B cell (primary cell): ENCODE measurements around the gene CCDC136. TPM values are rescaled to one million over a fixed set of nuclear protein-coding genes. Genes with fewer than 3 reads are reported as not detected.

Source experiments
- ATAC-seq: fragments of 200-7000 bp; cut with Tn5 transposase; one replicate; pipeline ENCODE4 v1.10.0; 2021; ENCODE audit warnings: low read depth, mild to moderate bottlenecking, moderate number of reproducible peaks, moderate library complexity
- CTCF ChIA-PET: fragments of 350-600 bp; sonication (Branson Sonifier 250); formaldehyde crosslinking; loops from one replicate; lab custom pipeline; 2021; ENCODE audit warnings: antibody characterized with exemption, inconsistent platforms; lab: Charles Lee
- POLR2A ChIA-PET: fragments of 350-600 bp; sonication (Branson Sonifier 250); formaldehyde crosslinking; loops from one replicate; lab custom pipeline; 2021; ENCODE audit warnings: antibody characterized with exemption; lab: Charles Lee
- DNase-seq: peaks from one replicate; pipeline ENCODE4 v3.0.0; 2013
- H2AFZ ChIP-seq: 2 replicates; pipeline ENCODE4 v1.6.1; 2012; ENCODE audit warnings: mild to moderate bottlenecking, low read depth, low read length; ENCODE audit not compliant: insufficient read depth, poor library complexity, severe bottlenecking
- H3K27ac ChIP-seq, 2 donors: 1 replicate in 1 of 2; 2 replicates in 1 of 2; pipeline ENCODE4 v1.5.1; 2012 to 2013; ENCODE audit warnings: low read length in 2 of 2, mild to moderate bottlenecking in 2 of 2, moderate library complexity in 1 of 2
- H3K27me3 ChIP-seq, 4 experiments: fragments of 200-600 bp in 1 of 4; sonication (generic) in 1 of 4; replicated peaks in 1 of 4; 1 replicate in 2 of 4; 2 replicates in 2 of 4; pipeline versions ENCODE4 v1.6.1 to v1.7.0; 2013 to 2016; ENCODE audit warnings: low read length in 3 of 4, mild to moderate bottlenecking in 2 of 4, mixed read lengths in 1 of 4, moderate library complexity in 1 of 4; ENCODE audit not compliant: insufficient read depth in 4 of 4, control insufficient read depth in 3 of 4; ENCODE audit errors: control extremely low read depth in 1 of 4
- H3K36me3 ChIP-seq, 2 experiments: replicated peaks in 1 of 2; 1 replicate in 1 of 2; 2 replicates in 1 of 2; pipeline versions ENCODE4 v1.6.1 to v1.7.1; 2013; ENCODE audit warnings: low read length in 1 of 2; ENCODE audit not compliant: insufficient read depth in 2 of 2, control insufficient read depth in 1 of 2; ENCODE audit errors: control extremely low read depth in 1 of 2, extremely low read depth in 1 of 2
- H3K4me1 ChIP-seq, 2 donors: fragments of 200-600 bp in 1 of 2; sonication (generic) in 1 of 2; 1 replicate in 1 of 2; 2 replicates in 1 of 2; pipeline versions ENCODE4 v1.5.1 to v1.6.1; 2013 to 2017; ENCODE audit warnings: low read length in 2 of 2; ENCODE audit not compliant: control insufficient read depth in 2 of 2, insufficient read depth in 2 of 2
- H3K4me2 ChIP-seq: replicated peaks from 2 replicates; pipeline ENCODE3; 2012; ENCODE audit warnings: mild to moderate bottlenecking, low read depth, low read length; ENCODE audit not compliant: poor library complexity, severe bottlenecking
- H3K4me3 ChIP-seq, 5 experiments: fragments of 200-600 bp in 1 of 5; sonication (generic) in 1 of 5; 1 replicate in 3 of 5; 2 replicates in 2 of 5; pipeline versions ENCODE4 v1.5.1 to v1.7.0; 2011 to 2016; ENCODE audit warnings: low read length in 4 of 5, mild to moderate bottlenecking in 4 of 5, low read depth in 2 of 5, control low read depth in 1 of 5, moderate library complexity in 1 of 5; ENCODE audit not compliant: insufficient read depth in 1 of 5; ENCODE audit errors: control extremely low read depth in 1 of 5, extremely low read depth in 1 of 5
- H3K79me2 ChIP-seq: fragments of 200-600 bp; sonication (generic); one replicate; pipeline ENCODE4 v1.6.0; 2016; ENCODE audit warnings: low read length; ENCODE audit not compliant: control insufficient read depth, insufficient read depth
- H3K9ac ChIP-seq: fragments of 200-600 bp; sonication (generic); 2 replicates; pipeline ENCODE4 v1.6.1; 2017; ENCODE audit warnings: mild to moderate bottlenecking, low read length, moderate library complexity
- H3K9me3 ChIP-seq, 3 donors: one replicate each; pipeline versions ENCODE4 v1.6.1 to v1.7.1; 2013; ENCODE audit warnings: low read length in 2 of 3; ENCODE audit not compliant: control insufficient read depth in 2 of 3, insufficient read depth in 1 of 3; ENCODE audit errors: control extremely low read depth in 1 of 3
- H4K20me1 ChIP-seq: 2 replicates; pipeline ENCODE4 v1.6.0; 2012; ENCODE audit warnings: mild to moderate bottlenecking, low read length; ENCODE audit not compliant: insufficient read depth, control insufficient read depth, poor library complexity, severe bottlenecking
- H3K27ac Mint-ChIP-seq: one replicate; pipeline ENCODE4 v1.8.0; 2021; ENCODE audit warnings: mixed read lengths
- H3K27me3 Mint-ChIP-seq: one replicate; pipeline ENCODE4 v1.8.0; 2021; ENCODE audit warnings: mixed read lengths
- H3K4me1 Mint-ChIP-seq: one replicate; pipeline ENCODE4 v1.8.0; 2021; ENCODE audit warnings: mixed read lengths
- H3K4me3 Mint-ChIP-seq: one replicate; pipeline ENCODE4 v1.8.0; 2021; ENCODE audit warnings: mixed read lengths
- H3K9me3 Mint-ChIP-seq: one replicate; pipeline ENCODE4 v1.8.0; 2022; ENCODE audit warnings: mixed read lengths; ENCODE audit not compliant: insufficient read depth
- EZH2 ChIP-seq: IDR thresholded peaks from 2 replicates; pipeline ENCODE4 v1.6.1; 2012; ENCODE audit warnings: borderline replicate concordance, low read depth, mild to moderate bottlenecking, moderate library complexity, low read length; ENCODE audit not compliant: insufficient read depth, poor library complexity, severe bottlenecking
- WGBS: methylation state at CpG from one replicate; pipeline ENCODE4 v1.1.5; 2013; ENCODE audit warnings: missing lambda C conversion rate; ENCODE audit not compliant: insufficient coverage; 5-methylcytosine and 5-hydroxymethylcytosine counted together
- intact Hi-C: fragments of 100-400 bp; cut with micrococcal nuclease; formaldehyde crosslinking; loops from one replicate; pipeline ENCODE4 v1.10.0; 2022
- polyA plus RNA-seq: library from polyadenylated mRNA; depleted of rRNA; stranded (reverse); fragments of >200 nt; gene quantifications from 2 replicates; pipeline ENCODE4 v1.2.3, GENCODE V29; 2012
- total RNA-seq, 2 donors: library from RNA; stranded (reverse); fragments of 120-200 nt in 1 of 2; gene quantifications; 1 replicate in 1 of 2; 2 replicates in 1 of 2; pipeline versions ENCODE4 v1.2.3 to v1.2.4, GENCODE V29; 2013 to 2022
- TF ChIP-seq, protein P1 (sequence below): fragments of 200-600 bp; IDR thresholded peaks from one replicate; pipeline ENCODE4 v1.8.0; 2022; ENCODE audit warnings: antibody characterized with exemption, mild to moderate bottlenecking

CCDC136 gene
- total and polyA plus RNA-seq, 2 donors (not counting 1 experiment from before 2014, with no cell fraction given), result 2.2 to 13.9 TPM

DNA sequence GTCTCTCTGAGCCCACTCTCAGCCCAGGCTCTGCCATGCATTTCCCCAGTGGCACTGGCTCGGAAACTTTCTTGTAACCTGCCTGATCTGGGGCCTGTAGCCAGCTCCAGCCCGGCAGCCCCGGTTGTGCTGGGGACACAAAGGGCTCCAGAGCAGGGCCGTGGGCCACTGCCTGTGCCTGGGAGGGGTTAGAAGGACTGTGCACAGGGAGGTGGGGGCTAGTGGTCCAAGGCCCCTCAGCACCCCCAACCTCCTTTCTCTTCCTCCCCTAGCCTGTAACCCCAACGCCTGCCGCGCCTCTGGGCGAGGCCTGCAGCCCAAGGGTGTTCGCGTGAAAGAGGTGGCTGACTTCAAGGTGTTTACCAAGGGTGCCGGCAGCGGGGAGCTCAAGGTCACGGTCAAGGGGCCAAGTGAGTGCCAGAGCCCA, 48.0 kb downstream of the CCDC136 start:
- DNase-seq (no peak), ATAC-seq (no peak)
- Mint-ChIP-seq H3K9me3 (no peaks in the 10 kb centered on the region), H3K27me3 (no peaks in the 10 kb centered on the region), H3K4me3 (no peak overlapping the region), H3K4me1 (peaks cover 4% of the 10 kb centered on the region), H3K27ac (no peak overlapping the region)
- Histone ChIP-seq H3K27me3 (no peaks in the 10 kb centered on the region), H2AFZ (no peak overlapping the region), H3K9ac (no peak overlapping the region), H3K36me3 (no peaks in the 10 kb centered on the region), H4K20me1 (no peaks in the 10 kb centered on the region), H3K4me1 (peaks cover 0 to 11% of the 10 kb centered on the region in 2 donors), H3K79me2 (no peaks in the 10 kb centered on the region), H3K4me3 (no peak overlapping the region), H3K27ac (no peak overlapping the region), H3K4me2 (no peak overlapping the region), H3K9me3 (no peaks in the 10 kb centered on the region)
- intact Hi-C loops, result no loop called here
- CTCF ChIA-PET, result interaction anchor here (0.9 kb wide), 1 partner anchor 260 kb away, joined by 3 read pairs; no protein-coding TSS in a partner anchor
- POLR2A ChIA-PET, result no interaction called here
- TF ChIP-seq EZH2, result no peak
- TF ChIP-seq, protein P1, sequence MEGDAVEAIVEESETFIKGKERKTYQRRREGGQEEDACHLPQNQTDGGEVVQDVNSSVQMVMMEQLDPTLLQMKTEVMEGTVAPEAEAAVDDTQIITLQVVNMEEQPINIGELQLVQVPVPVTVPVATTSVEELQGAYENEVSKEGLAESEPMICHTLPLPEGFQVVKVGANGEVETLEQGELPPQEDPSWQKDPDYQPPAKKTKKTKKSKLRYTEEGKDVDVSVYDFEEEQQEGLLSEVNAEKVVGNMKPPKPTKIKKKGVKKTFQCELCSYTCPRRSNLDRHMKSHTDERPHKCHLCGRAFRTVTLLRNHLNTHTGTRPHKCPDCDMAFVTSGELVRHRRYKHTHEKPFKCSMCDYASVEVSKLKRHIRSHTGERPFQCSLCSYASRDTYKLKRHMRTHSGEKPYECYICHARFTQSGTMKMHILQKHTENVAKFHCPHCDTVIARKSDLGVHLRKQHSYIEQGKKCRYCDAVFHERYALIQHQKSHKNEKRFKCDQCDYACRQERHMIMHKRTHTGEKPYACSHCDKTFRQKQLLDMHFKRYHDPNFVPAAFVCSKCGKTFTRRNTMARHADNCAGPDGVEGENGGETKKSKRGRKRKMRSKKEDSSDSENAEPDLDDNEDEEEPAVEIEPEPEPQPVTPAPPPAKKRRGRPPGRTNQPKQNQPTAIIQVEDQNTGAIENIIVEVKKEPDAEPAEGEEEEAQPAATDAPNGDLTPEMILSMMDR, result no peak
- WGBS, result 100% methylated on average over 9 of the region's 13 CpGs

DNA sequence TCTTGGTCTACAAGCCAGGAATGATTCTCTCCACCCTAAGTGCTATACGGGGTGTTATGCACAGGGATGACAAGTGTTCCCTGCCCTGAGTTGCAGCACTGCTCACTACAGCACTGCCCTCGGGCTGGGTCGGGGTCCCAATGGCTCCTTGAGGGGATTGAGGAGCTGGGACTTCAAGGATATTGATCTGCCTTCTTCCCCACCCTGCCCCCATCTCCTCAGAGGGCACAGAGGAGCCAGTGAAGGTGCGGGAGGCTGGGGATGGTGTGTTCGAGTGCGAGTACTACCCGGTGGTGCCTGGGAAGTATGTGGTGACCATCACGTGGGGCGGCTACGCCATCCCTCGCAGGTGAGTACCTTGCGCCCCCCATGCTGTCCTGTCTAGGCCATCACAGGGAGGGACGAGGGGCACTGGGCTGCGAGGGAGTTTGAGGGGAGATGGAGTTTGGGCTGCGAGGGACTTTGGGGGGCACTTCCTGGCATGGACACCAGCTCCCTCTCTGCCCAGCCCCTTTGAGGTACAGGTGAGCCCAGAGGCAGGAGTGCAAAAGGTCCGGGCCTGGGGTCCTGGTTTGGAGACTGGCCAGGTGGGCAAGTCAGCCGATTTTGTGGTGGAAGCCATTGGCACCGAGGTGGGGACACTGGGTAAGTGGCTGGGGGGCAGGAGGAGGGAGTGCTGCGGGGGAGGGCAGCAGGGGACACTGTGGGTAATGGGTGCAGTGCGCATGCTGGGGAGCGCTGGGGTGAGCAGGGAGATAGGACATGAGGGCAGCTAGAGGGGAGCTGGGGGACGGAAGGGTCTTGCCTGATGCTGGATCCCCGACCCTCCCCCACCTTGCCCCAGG, 48.8 kb downstream of the CCDC136 start:
- Histone ChIP-seq H3K27ac (no peak overlapping the region), H3K79me2 (no peaks in the 10 kb centered on the region), H3K4me1 (peaks cover 0 to 11% of the 10 kb centered on the region in 2 donors), H4K20me1 (no peaks in the 10 kb centered on the region), H2AFZ (no peak overlapping the region), H3K4me2 (no peak overlapping the region), H3K9ac (no peak overlapping the region), H3K36me3 (no peaks in the 10 kb centered on the region), H3K4me3 (no peak overlapping the region), H3K9me3 (no peaks in the 10 kb centered on the region), H3K27me3 (no peaks in the 10 kb centered on the region)
- H3K27ac Mint-ChIP-seq, result no peak overlapping the region
- no peaks in the 10 kb centered on the region for H3K9me3 Mint-ChIP-seq
- ATAC-seq (no peak), DNase-seq (no peak)
- peaks cover 4% of the 10 kb centered on the region for H3K4me1 Mint-ChIP-seq
- intact Hi-C loops, result no loop called here
- no peak overlapping the region for H3K4me3 Mint-ChIP-seq
- ChIA-PET CTCF (interaction anchor here (0.9 to 2.9 kb wide), 4 partner anchors 22 to 259 kb away, joined by 3 to 21 read pairs (median 12); partner anchors contain the start of gene ATP6V1F), POLR2A (no interaction called here)
- no peak for TF ChIP-seq EZH2
- TF ChIP-seq, protein P1, result no peak
- 94% methylated on average over 21 of the region's 23 CpGs for WGBS
- H3K27me3 Mint-ChIP-seq, result no peaks in the 10 kb centered on the region
